ENCODE results near the gene IGSF8. TPM values are rescaled to one million over a fixed set of nuclear protein-coding genes. Genes with fewer than 3 reads are reported as not detected.

The IGSF8 gene
- polyA plus RNA-seq, 2 of the 4 experiments (the other 2 are of a cell fraction) = 7.3 to 7.8 TPM

- TF ChIP-seq HDAC2 (IDR thresholded peaks at IDR 0.05) (no peak), MAX (IDR thresholded peaks at IDR 0.05) (no peak), HES2 (IDR thresholded peaks at IDR 0.05) (no peak), MAZ (IDR thresholded peaks at IDR 0.05; ENCODE audit: borderline replicate concordance, low read depth, low read length) (no peak)
Measured at GRCh38 chr1:160148121-160148520, 49.7 kb upstream of the IGSF8 start (continued).

- no peak overlapping the region for H3K4me2 ChIP-seq
- peaks cover 11% of the 10 kb centered on the region; the same call in 2 of the 3 replicates for H3K4me1 ChIP-seq
- DNase-seq (ENCODE audit: low read depth in 1 of 2, low spot score in 1 of 2) (no peak), ATAC-seq (no peak), FAIRE-seq (no peak)
- ChIA-PET CTCF (interaction anchor here (0.6 to 2.4 kb wide), 2 partner anchors 16 to 188 kb away, joined by 3 to 7 read pairs; no protein-coding TSS in a partner anchor), POLR2A (no interaction called here)
- TF ChIP-seq ZC3H11A (IDR thresholded peaks at IDR 0.05) (no peak), HES2 (IDR thresholded peaks at IDR 0.05) (no peak), SREBF2 (IDR thresholded peaks at IDR 0.05) (no peak), JUN (IDR thresholded peaks at IDR 0.05) (no peak), REST (IDR thresholded peaks at IDR 0.05) (no peak), E2F6 (IDR thresholded peaks at IDR 0.05; ENCODE audit: borderline replicate concordance, low read depth) (no peak), RCOR1 (IDR thresholded peaks at IDR 0.05; ENCODE audit: low read depth, low read length) (no peak), PBX3 (IDR thresholded peaks at IDR 0.05) (no peak)
- no peaks in the 10 kb centered on the region for H3K9me3 ChIP-seq
- 83% methylated on average over 14 of the region's 14 CpGs for WGBS (ENCODE audit: missing lambda C conversion rate)
- no peak overlapping the region for H3K27ac ChIP-seq
- no peak overlapping the region for H3K4me3 ChIP-seq
Measured at GRCh38 chr1:160146107-160146506, 47.7 kb upstream of the IGSF8 start.

GRCh38 chr1:160144921-160145320 is 46.5 kb upstream of the IGSF8 start:
- TF ChIP-seq HEYL (CRISPR knock-in tag; IDR thresholded peaks at IDR 0.05) (no peak), RCOR1 (IDR thresholded peaks at IDR 0.05; ENCODE audit: low read depth, low read length) (no peak), ZC3H11A (IDR thresholded peaks at IDR 0.05) (no peak), FOXS1 (CRISPR knock-in tag; IDR thresholded peaks at IDR 0.05) (no peak), BCL3 (IDR thresholded peaks at IDR 0.05) (no peak), EHF (CRISPR knock-in tag; IDR thresholded peaks at IDR 0.05) (no peak), SMC3 (IDR thresholded peaks at IDR 0.05) (no peak), CTCF (IDR thresholded peaks at IDR 0.05) (no peak), ZFP36 (IDR thresholded peaks at IDR 0.05; ENCODE audit: borderline replicate concordance, partially characterized antibody) (no peak)
- DNase-seq (ENCODE audit: low read depth in 1 of 2, low spot score in 1 of 2) (no peak), ATAC-seq (no peak), FAIRE-seq (no peak)
- peaks cover 9% of the 10 kb centered on the region; the same call in 2 of the 3 replicates for H3K4me1 ChIP-seq
- no peak overlapping the region for H3K27ac ChIP-seq
- POLR2A ChIA-PET = no interaction called here
- 66% methylated on average over 4 of the region's 4 CpGs for WGBS (ENCODE audit: missing lambda C conversion rate)
- no peak overlapping the region for H3K4me3 ChIP-seq
- CTCF ChIA-PET = no interaction called here
- H3K9me3 ChIP-seq = no peaks in the 10 kb centered on the region
- H3K4me2 ChIP-seq = no peak overlapping the region

Data from A549 (cell line).